Measurements from ENCODE around the gene SCNN1B. TPM values are rescaled to one million over a fixed set of nuclear protein-coding genes. Genes with fewer than 3 reads are reported as not detected.

Gene SCNN1B
- total RNA-seq, 1 donor from 2014 or later = not detected

GRCh38 chr16:23343643-23344612, 41.8 kb downstream of the SCNN1B start:
- no peak for DNase-seq (ENCODE audit: extremely low spot score, unreplicated experiment)
- Mint-ChIP-seq H3K27ac (ENCODE audit: unreplicated experiment) (no peak overlapping the region), H3K36me3 (ENCODE audit: unreplicated experiment) (no peaks in the 10 kb centered on the region), H3K9me3 (ENCODE audit: unreplicated experiment) (no peaks in the 10 kb centered on the region), H3K4me3 (ENCODE audit: unreplicated experiment) (no peak overlapping the region), H3K27me3 (ENCODE audit: unreplicated experiment) (peaks cover 10% of the 10 kb centered on the region), H3K4me1 (ENCODE audit: unreplicated experiment) (no peaks in the 10 kb centered on the region)
- no peak for TF ChIP-seq CTCF (IDR thresholded peaks at IDR 0.05)

- H3K27me3 Mint-ChIP-seq (ENCODE audit: unreplicated experiment) = peaks cover 10% of the 10 kb centered on the region
- H3K4me1 Mint-ChIP-seq (ENCODE audit: unreplicated experiment) = no peaks in the 10 kb centered on the region
- no peaks in the 10 kb centered on the region for H3K9me3 Mint-ChIP-seq (ENCODE audit: unreplicated experiment)
- DNase-seq (ENCODE audit: extremely low spot score, unreplicated experiment) = no peak
- no peak for TF ChIP-seq CTCF (IDR thresholded peaks at IDR 0.05)
- H3K27ac Mint-ChIP-seq (ENCODE audit: unreplicated experiment) = no peak overlapping the region
- H3K4me3 Mint-ChIP-seq (ENCODE audit: unreplicated experiment) = no peak overlapping the region
- no peaks in the 10 kb centered on the region for H3K36me3 Mint-ChIP-seq (ENCODE audit: unreplicated experiment)
These were observed 43.1 kb downstream of the SCNN1B start for GRCh38 chr16:23345237-23345636.

- H3K4me1 Mint-ChIP-seq (ENCODE audit: unreplicated experiment) = no peaks in the 10 kb centered on the region
- H3K4me3 Mint-ChIP-seq (ENCODE audit: unreplicated experiment) = no peak overlapping the region
- no peaks in the 10 kb centered on the region for H3K36me3 Mint-ChIP-seq (ENCODE audit: unreplicated experiment)
- no peak for DNase-seq (ENCODE audit: extremely low spot score, unreplicated experiment)
- peaks cover 3% of the 10 kb centered on the region for H3K27me3 Mint-ChIP-seq (ENCODE audit: unreplicated experiment)
- peak; percentile 13 for TF ChIP-seq CTCF (IDR thresholded peaks at IDR 0.05)
- H3K9me3 Mint-ChIP-seq (ENCODE audit: unreplicated experiment) = no peaks in the 10 kb centered on the region
- no peak overlapping the region for H3K27ac Mint-ChIP-seq (ENCODE audit: unreplicated experiment)
These were observed 46.7 kb downstream of the SCNN1B start for GRCh38 chr16:23348579-23349469.

- no peaks in the 10 kb centered on the region for H3K9me3 Mint-ChIP-seq (ENCODE audit: unreplicated experiment)
- H3K27ac Mint-ChIP-seq (ENCODE audit: unreplicated experiment) = no peak overlapping the region
- H3K4me3 Mint-ChIP-seq (ENCODE audit: unreplicated experiment) = no peak overlapping the region
- H3K4me1 Mint-ChIP-seq (ENCODE audit: unreplicated experiment) = no peaks in the 10 kb centered on the region
- DNase-seq (ENCODE audit: extremely low spot score, unreplicated experiment) = no peak
- TF ChIP-seq CTCF (IDR thresholded peaks at IDR 0.05) = no peak
- no peaks in the 10 kb centered on the region for H3K36me3 Mint-ChIP-seq (ENCODE audit: unreplicated experiment)
- H3K27me3 Mint-ChIP-seq (ENCODE audit: unreplicated experiment) = peaks cover 3% of the 10 kb centered on the region
These were observed 49.3 kb downstream of the SCNN1B start for GRCh38 chr16:23351360-23351759.

GRCh38 chr16:23353440-23353839, 51.3 kb downstream of the SCNN1B start:
- no peaks in the 10 kb centered on the region for H3K27me3 Mint-ChIP-seq (ENCODE audit: unreplicated experiment)
- H3K27ac Mint-ChIP-seq (ENCODE audit: unreplicated experiment) = no peak overlapping the region
- H3K9me3 Mint-ChIP-seq (ENCODE audit: unreplicated experiment) = no peaks in the 10 kb centered on the region
- no peak for TF ChIP-seq CTCF (IDR thresholded peaks at IDR 0.05)
- no peaks in the 10 kb centered on the region for H3K36me3 Mint-ChIP-seq (ENCODE audit: unreplicated experiment)
- no peak overlapping the region for H3K4me3 Mint-ChIP-seq (ENCODE audit: unreplicated experiment)
- no peaks in the 10 kb centered on the region for H3K4me1 Mint-ChIP-seq (ENCODE audit: unreplicated experiment)
- no peak for DNase-seq (ENCODE audit: extremely low spot score, unreplicated experiment)

Data from osteocyte (in vitro differentiated cells).